Measurements from ENCODE around the gene BCAS3.

BCAS3 gene

DNA sequence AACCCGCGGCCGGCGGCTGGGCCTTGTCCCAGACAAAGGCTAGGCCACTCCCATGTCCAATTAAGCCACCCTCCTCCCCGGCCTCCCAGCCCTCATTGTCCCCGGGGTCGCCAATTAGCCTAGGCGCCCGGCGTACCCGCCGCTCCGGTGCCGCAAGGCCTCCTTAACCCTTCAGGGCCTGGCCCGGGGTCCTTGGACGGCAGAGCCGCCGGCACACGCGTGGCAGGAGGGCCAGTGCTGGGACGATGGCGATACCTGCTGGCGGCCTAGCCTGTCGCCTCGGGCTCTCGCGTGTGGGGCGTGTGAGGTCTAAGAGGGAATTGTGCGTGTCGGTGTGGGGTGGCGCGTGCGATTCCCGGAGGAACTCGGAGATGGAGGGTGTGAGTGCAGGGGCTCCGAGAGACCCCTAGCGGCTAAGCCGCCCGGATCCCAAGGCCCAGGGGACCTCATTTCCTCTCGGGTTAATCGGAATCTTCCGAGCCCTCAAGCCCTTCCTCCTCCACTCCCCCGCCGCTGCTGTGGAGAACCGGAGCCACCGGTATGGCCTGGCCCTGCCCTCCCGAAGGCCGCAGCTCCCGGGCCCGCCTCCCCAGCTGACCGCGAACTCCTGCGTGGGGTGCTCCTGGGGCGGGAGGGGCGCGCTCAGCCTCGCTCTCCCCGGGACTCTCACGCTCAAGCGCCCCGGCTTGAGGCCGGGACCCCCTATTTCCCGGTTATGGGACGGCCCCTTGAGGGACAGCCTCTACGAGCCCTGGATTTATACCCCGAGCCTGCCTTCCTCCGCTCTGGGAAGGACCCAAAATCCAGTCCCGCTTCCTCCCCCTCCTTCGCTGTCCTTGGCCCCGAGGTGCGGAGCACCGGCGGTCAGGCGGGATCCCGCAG lies 733.9 kb downstream of the BCAS3 start:
- Histone ChIP-seq H3K27me3 (ENCODE audit: control insufficient read depth, insufficient read depth, low read length) (peaks cover 52% of the 10 kb centered on the region), H3K36me3 (ENCODE audit: control insufficient read depth, insufficient read depth, low read length) (no peaks in the 10 kb centered on the region), H3K4me3 (ENCODE audit: low read length) (peak overlapping the region; percentile 60), H3K9ac (ENCODE audit: low read length) (peak overlapping the region; percentile 80), H3K9me3 (ENCODE audit: control insufficient read depth, low read length) (no peaks in the 10 kb centered on the region), H3K4me1 (ENCODE audit: control insufficient read depth, insufficient read depth, low read length) (peaks cover 32% of the 10 kb centered on the region)

DNA sequence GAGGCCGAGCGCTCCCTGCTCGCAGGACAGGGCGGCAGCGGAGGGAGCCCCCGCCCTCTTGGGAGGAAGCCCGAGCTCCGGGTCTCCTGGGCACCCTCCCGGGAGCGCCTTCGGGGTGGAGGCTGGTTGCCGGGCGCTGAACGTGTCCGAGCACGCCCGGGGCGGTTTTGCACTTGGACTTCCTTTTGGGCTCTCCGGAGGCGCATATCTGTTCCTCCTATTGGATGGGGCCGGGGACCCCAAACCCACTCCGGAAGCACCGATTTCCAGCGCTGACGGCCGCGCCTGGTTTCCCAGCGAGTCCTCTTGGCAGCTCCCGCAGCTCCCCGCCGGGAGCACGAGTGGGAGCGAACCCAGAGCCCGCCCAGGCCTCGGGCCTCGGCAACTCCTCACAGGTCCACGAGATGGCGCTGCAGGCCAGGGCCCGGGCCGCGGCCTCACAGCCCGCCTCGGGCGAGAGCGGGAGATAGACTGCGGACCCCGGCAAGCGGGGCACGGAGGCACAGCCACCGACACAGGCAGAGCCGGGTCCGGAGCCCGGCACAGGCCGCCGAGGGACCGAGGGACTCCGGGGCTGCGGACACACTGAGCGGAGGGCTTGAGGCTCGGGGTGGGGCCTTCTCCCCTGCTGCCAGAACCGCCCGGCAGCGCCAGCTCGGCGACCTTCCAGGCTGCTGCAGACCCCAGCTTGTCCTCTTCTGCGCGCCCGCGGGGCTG lies 734.6 kb downstream of the BCAS3 start:
- Histone ChIP-seq H3K36me3 (ENCODE audit: control insufficient read depth, insufficient read depth, low read length) (no peaks in the 10 kb centered on the region), H3K27me3 (ENCODE audit: control insufficient read depth, insufficient read depth, low read length) (peaks cover 44% of the 10 kb centered on the region), H3K4me3 (ENCODE audit: low read length) (peak overlapping the region; percentile 60), H3K9ac (ENCODE audit: low read length) (peak overlapping the region; percentile 80), H3K9me3 (ENCODE audit: control insufficient read depth, low read length) (no peaks in the 10 kb centered on the region), H3K4me1 (ENCODE audit: control insufficient read depth, insufficient read depth, low read length) (peaks cover 40% of the 10 kb centered on the region)

DNA sequence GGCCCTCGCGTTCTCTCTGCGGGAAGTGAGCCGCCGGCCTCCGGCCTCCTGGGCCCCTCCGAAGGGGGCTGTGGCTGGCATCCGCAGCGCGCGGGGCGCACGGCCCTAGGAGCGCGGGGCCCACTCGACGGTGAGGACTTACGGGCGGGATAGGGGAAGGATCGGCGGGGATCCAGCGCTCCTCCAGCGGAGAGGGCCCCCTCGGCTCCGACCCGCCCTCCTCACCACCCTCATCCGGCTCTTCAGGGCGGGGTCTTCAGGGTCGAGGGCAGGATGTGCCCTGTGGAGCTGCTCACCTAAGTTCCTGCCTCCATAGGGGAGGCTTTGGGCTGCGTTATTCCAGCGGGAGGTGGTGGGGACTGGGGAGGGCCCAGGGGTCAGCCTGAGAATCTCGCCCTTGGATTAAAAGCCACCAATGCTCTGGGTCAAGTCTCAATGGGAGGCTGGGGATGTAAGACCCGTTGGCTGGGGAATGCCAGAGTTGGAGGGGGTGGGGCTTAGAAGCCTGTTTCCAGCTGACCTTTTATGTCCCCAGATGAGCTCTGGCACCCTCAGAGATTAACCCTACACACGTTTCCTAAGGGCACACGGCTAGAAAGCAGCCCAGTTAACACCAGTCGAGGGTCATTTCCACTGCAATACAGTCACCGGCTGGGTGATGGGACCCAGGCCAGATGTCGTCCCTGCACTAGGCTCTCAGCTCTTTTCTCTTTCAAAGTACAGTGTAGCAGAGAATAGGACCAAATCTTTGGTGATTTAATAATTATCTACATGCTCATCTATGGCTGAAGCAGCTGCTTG lies 735.4 kb downstream of the BCAS3 start:
- peaks cover 40% of the 10 kb centered on the region for H3K4me1 ChIP-seq (ENCODE audit: control insufficient read depth, insufficient read depth, low read length)
- peak overlapping the region; percentile 60 for H3K4me3 ChIP-seq (ENCODE audit: low read length)
- no peaks in the 10 kb centered on the region for H3K9me3 ChIP-seq (ENCODE audit: control insufficient read depth, low read length)
- H3K9ac ChIP-seq (ENCODE audit: low read length), result peak overlapping the region; percentile 80
- peaks cover 36% of the 10 kb centered on the region for H3K27me3 ChIP-seq (ENCODE audit: control insufficient read depth, insufficient read depth, low read length)
- no peaks in the 10 kb centered on the region for H3K36me3 ChIP-seq (ENCODE audit: control insufficient read depth, insufficient read depth, low read length)

DNA sequence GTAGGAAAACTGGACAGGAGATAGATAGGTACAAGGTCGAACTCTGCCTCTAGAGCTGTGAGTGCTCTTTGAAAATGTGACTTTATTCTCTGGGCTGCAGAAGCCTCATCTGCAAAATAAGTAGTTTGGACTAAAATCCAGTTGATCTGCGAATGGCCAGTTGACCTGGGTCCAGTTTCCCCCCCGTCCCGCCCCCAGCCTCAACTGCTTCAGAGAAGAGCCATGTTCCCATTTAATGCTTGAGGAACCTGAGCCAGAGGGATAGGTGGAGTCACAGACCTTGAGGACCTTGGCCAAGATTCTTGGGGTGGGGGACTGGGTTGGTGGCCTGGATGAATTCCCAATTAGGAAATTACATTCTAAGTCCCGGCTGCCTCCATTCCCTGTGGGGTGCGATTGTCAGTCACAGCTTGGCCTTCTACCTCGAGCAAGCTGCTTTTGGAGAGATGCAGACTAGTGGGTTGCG lies 736.0 kb downstream of the BCAS3 start:
- Histone ChIP-seq H3K4me1 (ENCODE audit: control insufficient read depth, insufficient read depth, low read length) (peaks cover 40% of the 10 kb centered on the region), H3K27me3 (ENCODE audit: control insufficient read depth, insufficient read depth, low read length) (peaks cover 30% of the 10 kb centered on the region)

DNA sequence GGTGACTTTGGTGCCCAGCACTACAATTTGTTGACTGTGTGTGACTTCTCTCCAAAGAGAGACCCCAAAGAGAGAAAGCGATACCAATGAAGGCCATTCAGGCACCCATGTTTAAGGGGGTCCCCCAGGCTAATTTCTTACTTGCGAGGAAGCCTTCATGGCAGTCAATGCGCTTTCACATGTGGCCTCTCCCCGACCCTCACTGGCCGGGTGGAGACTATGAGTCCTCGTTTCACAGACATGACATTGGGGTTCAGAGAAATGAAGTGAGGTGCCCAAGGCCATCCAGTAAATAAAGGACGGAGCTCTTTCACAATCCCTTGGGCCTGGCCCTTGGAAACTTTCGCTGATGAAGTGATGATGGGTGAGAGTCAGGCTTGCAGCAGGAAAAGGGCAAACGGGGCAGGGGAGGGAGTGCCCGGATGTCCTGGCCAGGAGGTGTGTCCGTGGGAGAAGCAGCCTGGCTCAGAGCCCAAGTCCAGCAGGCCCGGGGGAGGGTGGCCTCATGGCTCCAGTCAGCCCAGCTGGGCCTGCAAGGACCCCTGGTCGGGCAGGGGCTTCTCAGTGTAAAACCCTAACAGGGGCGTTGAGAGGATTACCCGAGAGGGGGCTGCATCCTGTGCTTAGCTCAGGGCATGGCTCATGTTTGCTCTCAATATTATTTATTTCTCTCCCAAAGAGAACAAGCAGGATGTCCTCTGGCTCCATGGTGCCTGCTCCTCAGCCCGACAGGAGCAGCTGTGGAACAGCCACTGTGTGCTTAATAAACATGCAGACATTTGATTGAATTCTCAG lies 736.7 kb downstream of the BCAS3 start:
- H3K27me3 ChIP-seq (ENCODE audit: control insufficient read depth, insufficient read depth, low read length), result peaks cover 29% of the 10 kb centered on the region
- no peaks in the 10 kb centered on the region for H3K9me3 ChIP-seq (ENCODE audit: control insufficient read depth, low read length)
- peaks cover 40% of the 10 kb centered on the region for H3K4me1 ChIP-seq (ENCODE audit: control insufficient read depth, insufficient read depth, low read length)
- no peaks in the 10 kb centered on the region for H3K36me3 ChIP-seq (ENCODE audit: control insufficient read depth, insufficient read depth, low read length)
- no peak overlapping the region for H3K9ac ChIP-seq (ENCODE audit: low read length)
- no peak overlapping the region for H3K4me3 ChIP-seq (ENCODE audit: low read length)

More for the DNA sequence above, 736.0 kb downstream of the BCAS3 start:
- Histone ChIP-seq H3K36me3 (ENCODE audit: control insufficient read depth, insufficient read depth, low read length) (no peaks in the 10 kb centered on the region), H3K4me3 (ENCODE audit: low read length) (no peak overlapping the region), H3K9ac (ENCODE audit: low read length) (no peak overlapping the region), H3K9me3 (ENCODE audit: control insufficient read depth, low read length) (no peaks in the 10 kb centered on the region)

DNA sequence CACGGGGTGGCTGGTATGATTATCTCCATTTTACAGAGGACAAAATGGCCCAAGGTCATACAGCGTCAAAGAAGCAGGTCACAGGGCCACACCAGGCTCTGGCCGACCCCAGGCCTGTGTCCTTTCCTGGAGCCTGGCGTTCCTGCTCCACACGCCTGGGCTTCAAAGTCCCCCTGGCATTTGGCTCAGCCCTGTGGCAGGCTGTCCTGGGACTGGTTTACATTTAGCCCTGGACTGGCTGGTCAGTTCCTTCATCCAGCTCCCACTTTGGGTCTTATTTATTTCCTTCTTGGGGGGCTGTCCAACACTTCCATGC lies 737.2 kb downstream of the BCAS3 start:
- Histone ChIP-seq H3K4me3 (ENCODE audit: low read length) (no peak overlapping the region), H3K9ac (ENCODE audit: low read length) (no peak overlapping the region), H3K36me3 (ENCODE audit: control insufficient read depth, insufficient read depth, low read length) (no peaks in the 10 kb centered on the region), H3K9me3 (ENCODE audit: control insufficient read depth, low read length) (no peaks in the 10 kb centered on the region), H3K4me1 (ENCODE audit: control insufficient read depth, insufficient read depth, low read length) (peaks cover 40% of the 10 kb centered on the region), H3K27me3 (ENCODE audit: control insufficient read depth, insufficient read depth, low read length) (peaks cover 30% of the 10 kb centered on the region)

DNA sequence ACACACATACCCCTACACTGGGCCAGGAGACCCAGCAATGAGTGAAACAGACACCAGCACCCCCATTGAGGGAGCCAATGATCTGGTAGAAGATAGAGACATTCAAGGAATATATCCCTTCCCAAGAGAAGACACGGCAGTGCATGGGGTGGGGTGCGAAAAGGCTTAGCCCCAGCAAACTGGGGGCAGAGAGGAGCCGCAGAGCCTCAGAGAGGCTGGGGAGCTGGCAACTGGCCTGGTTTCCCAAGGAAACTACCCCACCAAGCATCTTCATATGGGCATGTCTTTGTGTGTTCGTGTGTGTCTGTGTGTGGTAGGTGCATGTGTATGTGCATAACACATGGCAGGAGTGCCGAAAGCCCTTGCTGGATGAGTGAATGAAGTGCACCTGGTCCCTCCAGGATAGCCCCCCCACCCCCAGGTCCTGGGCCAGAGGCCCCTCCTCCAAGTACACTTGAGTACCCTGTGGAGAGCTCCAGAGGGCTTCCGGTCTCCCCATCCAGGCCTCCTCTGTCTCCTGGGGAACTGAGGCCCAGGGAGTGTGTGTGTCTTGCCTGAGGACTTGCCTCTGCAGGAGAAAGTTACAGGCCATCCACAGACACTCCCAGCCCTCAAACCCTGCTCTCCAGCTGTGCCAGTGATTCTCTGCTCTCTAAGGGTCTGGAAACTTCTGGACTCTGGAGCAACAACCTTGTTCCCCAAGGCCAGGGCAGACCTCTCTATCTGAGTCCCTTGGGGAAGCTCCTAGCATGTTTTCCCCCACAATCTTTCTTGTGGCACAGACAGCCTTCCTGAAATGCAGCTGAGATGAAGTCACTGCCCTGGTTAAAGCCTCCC lies 737.9 kb downstream of the BCAS3 start:
- Histone ChIP-seq H3K4me3 (ENCODE audit: low read length) (no peak overlapping the region), H3K36me3 (ENCODE audit: control insufficient read depth, insufficient read depth, low read length) (no peaks in the 10 kb centered on the region), H3K4me1 (ENCODE audit: control insufficient read depth, insufficient read depth, low read length) (peaks cover 33% of the 10 kb centered on the region), H3K9ac (ENCODE audit: low read length) (no peak overlapping the region), H3K27me3 (ENCODE audit: control insufficient read depth, insufficient read depth, low read length) (peaks cover 29% of the 10 kb centered on the region), H3K9me3 (ENCODE audit: control insufficient read depth, low read length) (no peaks in the 10 kb centered on the region)

DNA sequence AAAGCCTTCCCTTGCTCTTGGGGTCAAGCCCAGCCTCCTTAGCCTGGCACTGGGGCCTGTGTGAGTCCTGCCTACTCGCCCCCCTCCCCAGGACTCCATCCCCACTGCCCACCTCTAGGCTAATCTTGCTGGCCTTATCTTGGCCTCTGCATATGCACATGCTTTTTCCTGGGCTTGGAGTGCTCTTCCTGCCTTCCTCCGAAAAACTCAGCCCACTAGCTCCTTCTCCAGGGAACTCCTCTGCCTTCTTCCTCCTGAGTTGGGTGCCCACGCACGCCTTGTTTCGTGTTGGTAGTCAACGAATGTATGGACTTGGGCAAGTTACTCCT lies 738.5 kb downstream of the BCAS3 start:
- Histone ChIP-seq H3K4me1 (ENCODE audit: control insufficient read depth, insufficient read depth, low read length) (peaks cover 29% of the 10 kb centered on the region), H3K9ac (ENCODE audit: low read length) (no peak overlapping the region), H3K4me3 (ENCODE audit: low read length) (no peak overlapping the region), H3K27me3 (ENCODE audit: control insufficient read depth, insufficient read depth, low read length) (peaks cover 31% of the 10 kb centered on the region), H3K9me3 (ENCODE audit: control insufficient read depth, low read length) (no peaks in the 10 kb centered on the region), H3K36me3 (ENCODE audit: control insufficient read depth, insufficient read depth, low read length) (no peaks in the 10 kb centered on the region)

DNA sequence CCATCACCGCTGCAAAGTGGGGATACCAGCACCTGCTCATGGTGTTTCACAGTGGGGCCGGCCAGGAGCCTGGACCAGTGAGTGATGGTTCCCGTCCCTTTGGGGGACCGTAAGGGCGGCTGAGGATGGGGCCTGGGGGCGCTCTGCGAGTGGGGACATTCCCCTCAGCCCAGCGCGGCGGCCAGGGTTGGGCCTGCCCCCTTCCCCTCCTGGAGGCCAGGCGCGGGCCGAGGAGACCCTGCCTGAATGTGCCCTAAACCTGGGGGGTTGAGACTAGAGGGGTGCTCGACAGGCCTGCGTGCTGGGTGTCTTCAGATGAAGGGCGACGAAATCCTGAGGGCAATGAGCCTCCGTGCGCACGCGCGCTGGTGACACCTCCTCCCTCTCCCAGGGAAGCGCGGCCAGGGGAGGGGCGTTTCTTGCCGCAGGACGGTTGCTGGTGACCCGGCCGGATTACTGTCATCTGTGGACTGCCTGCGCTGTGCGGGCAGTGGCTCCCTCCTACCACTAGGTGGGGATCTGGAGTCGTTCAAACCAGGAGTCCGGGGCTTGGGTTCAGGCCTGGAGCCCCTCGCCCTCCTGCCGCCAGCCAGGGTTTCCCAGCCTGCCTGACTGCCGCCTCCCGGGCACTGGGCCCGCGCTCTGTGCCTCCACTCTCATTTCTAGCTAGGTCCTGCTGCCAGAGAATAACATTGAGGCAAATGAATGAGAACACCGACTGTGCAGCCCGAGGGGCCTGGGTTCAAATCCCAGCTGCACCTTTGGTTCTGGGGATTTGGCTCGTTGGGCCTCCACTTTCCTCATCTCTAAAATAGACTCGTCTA lies 739.1 kb downstream of the BCAS3 start:
- no peak overlapping the region for H3K4me3 ChIP-seq (ENCODE audit: low read length)
- H3K4me1 ChIP-seq (ENCODE audit: control insufficient read depth, insufficient read depth, low read length), result peaks cover 24% of the 10 kb centered on the region
- no peaks in the 10 kb centered on the region for H3K9me3 ChIP-seq (ENCODE audit: control insufficient read depth, low read length)
- no peaks in the 10 kb centered on the region for H3K36me3 ChIP-seq (ENCODE audit: control insufficient read depth, insufficient read depth, low read length)
- H3K27me3 ChIP-seq (ENCODE audit: control insufficient read depth, insufficient read depth, low read length), result peaks cover 30% of the 10 kb centered on the region
- H3K9ac ChIP-seq (ENCODE audit: low read length), result peak overlapping the region; percentile 35

DNA sequence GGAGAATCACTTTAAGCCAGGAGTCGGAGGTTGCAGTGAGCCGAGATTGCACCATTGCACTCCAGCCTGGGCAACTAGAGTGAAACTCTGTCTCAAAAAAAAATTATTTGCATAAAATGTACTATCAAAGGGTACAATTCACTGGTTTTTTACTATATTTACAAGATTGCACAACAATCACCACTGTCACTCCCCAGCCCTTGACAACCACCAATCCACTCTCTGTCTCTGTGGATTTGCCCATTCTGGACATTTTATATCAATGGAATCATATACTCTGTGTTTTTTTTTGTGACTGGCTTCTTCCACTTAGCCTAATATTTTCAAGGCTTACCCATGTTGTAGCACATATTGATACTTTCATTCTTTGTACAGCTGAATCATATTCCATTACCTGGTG lies 740.8 kb downstream of the BCAS3 start:
- Histone ChIP-seq H3K4me1 (ENCODE audit: control insufficient read depth, insufficient read depth, low read length) (peaks cover 13% of the 10 kb centered on the region), H3K27me3 (ENCODE audit: control insufficient read depth, insufficient read depth, low read length) (peaks cover 30% of the 10 kb centered on the region)

More for the DNA sequence above, 740.8 kb downstream of the BCAS3 start:
- Histone ChIP-seq H3K9me3 (ENCODE audit: control insufficient read depth, low read length) (no peaks in the 10 kb centered on the region), H3K9ac (ENCODE audit: low read length) (no peak overlapping the region), H3K4me3 (ENCODE audit: low read length) (no peak overlapping the region), H3K36me3 (ENCODE audit: control insufficient read depth, insufficient read depth, low read length) (no peaks in the 10 kb centered on the region)
